Activated naive CD4-positive, alpha-beta T cell treated with anti-CD3 and anti-CD28 coated beads, Interleukin-2, amount 50 U/mL, for 16 hours (primary cell): ENCODE results near the gene SMPD2.
"Not testable (repeated sequence)": the region's sequence is repeated elsewhere in the genome, so short reads cannot be mapped to it uniquely, and the experiment has no call there.

Experiments
- DNase-seq: peaks from one replicate; pipeline ENCODE4 v3.0.0-alpha.2; 2020

SMPD2 gene

GRCh38 chr6:109447878-109448555, 7.5 kb downstream of the SMPD2 start:
- no peak for DNase-seq

- DNase-seq: no peak
Measured at GRCh38 chr6:109448615-109449014, 8.1 kb downstream of the SMPD2 start.

- DNase-seq: no peak
Measured at GRCh38 chr6:109449064-109449794, 8.7 kb downstream of the SMPD2 start.

GRCh38 chr6:109449795-109450673, 9.5 kb downstream of the SMPD2 start:
- no peak for DNase-seq

- DNase-seq: no peak
Measured at GRCh38 chr6:109450801-109451200, 10.3 kb downstream of the SMPD2 start.

DNA sequence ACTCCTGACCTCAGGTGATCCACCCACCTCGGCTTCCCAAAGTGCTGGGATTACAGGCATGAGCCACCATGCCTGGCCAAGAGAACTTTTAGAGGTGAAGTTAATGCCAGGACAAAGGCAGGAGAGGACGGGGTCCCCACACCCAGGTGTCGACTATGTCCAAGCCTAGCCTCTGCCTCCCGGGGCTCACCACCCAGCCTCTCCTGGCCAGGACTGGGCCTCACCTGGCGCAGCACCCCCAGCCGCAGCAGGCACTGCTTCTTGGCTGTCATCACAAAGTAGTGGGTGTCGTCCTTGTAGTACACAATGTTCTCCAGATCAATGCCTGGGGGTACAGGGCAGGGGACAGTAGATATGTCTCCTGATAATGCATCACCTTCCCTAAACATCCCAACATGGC, 10.9 kb downstream of the SMPD2 start:
- no peak for DNase-seq

- no peak for DNase-seq
Measured at GRCh38 chr6:109452181-109452580, 11.7 kb downstream of the SMPD2 start.

DNA sequence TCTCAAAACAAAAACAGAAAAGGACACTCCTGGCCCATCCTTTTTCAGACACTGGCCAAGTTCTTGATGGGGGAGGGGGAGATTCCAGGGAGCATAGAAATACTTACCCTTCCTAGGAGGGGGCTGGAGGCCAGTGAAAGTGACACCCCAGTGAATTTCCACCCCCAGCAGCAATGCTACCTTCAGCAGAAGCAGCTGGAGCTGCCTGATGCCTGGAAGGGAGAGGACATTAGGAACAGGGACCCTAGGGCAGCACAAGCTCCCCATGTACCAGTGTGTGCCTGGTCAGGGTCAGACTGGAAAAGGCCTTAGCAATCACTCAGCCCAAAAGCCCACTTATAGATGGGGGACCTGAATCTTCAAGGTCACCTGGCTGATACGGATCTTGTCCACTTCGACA, 12.6 kb downstream of the SMPD2 start:
- DNase-seq: no peak

GRCh38 chr6:109453594-109454495, 13.3 kb downstream of the SMPD2 start:
- DNase-seq: no peak

DNA sequence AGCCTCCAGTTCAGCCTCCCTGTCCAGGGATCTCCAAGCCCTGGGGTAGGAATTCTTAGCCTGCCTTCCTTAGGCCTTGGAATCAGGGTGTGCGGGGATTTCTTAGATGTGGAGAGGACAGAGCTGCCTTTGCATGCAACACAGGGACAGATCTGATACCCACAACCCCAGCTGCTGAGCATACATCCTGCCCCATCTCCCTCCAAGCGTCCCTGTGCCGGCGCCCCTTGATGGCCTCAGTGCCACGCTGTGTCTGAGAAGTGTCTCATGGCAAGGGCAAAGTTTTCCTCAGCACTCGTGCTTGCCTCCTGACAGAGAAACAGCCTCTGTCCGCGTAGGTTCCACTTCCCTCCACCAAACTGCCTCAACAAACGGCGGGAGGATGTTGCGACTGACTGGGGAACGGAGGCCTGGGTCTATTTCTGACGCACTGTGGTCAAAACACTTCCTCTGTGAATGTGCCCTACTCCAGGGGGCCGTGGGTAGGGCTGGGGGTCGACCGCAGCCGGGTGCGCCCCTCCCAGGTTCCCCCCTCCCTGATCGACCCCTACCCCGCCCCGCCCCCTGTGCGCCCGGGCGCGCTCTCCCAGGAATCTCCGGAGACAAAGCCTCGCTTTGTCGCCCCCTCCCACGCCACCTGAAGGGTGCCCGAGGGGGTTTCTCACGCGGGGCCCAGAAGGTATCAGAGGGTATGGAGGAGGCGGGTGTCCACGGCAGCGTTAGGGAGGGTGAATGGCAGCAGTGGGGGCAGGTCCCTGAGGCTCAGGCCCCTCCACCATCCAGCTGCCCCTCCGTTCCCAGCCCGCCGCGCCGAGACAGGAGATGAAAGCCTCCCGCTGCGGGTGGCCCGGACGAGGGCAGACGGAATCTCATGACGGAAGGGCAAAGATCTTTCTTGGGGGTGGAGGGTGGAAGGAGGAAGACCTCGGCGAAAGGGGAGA, 14.2 kb downstream of the SMPD2 start:
- peak; percentile 41 for DNase-seq

- DNase-seq: peak; percentile 56
Measured at GRCh38 chr6:109455437-109456110, 15.1 kb downstream of the SMPD2 start, which contains the start of gene MICAL1. Gene MICAL1 (minus strand): TSS chr6:109455772. CDS start chr6:109454196, 1,576 bp downstream.

DNA sequence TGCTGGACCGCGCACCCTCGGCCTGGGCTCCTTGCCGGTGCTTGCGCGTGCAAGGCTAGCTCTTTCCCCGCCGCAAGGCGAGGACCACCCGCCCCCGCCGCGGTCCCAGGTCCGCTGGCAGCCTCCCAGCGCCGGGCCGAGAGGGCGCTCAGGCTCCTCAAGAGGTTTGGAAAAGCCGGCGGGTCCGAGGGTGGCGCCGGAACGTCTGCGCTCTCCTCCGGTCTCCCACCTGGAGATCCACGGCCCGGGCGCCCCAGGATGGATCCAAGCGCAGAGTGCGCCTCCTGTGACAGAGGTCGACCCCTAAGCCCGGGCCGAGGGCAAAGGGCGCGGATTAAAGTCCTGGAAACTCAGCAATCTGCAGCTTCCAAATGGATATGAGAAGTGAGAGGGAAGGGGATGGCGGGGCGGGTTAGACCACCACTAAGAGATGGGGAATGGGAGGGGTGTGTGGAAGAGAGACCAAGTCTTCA, 15.6 kb downstream of the SMPD2 start:
- DNase-seq: no peak

- no peak for DNase-seq
Measured at GRCh38 chr6:109456710-109457561, 16.4 kb downstream of the SMPD2 start.

DNA sequence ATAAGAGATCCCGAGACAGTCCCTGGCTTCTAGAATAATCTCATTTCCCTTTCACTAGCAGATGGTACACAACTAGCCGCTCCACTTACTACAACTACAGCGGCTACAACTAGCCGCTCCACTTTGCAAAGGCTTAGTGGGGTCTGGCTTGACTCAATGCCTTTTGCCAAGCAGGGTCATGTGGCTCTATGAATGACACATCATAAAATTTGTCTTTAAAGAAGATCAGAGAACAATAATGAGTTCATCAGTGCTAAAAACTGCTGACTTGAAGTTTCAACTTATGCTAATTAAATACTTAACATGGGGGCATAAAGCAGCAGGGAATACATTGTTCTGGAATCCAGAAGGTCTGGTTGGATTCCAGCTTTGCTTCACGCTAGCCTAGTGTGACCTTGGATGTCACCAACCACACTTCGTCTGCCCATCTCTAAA, 17.1 kb downstream of the SMPD2 start:
- no peak for DNase-seq

- no peak for DNase-seq
Measured at GRCh38 chr6:109458774-109459531, 18.4 kb downstream of the SMPD2 start.

DNA sequence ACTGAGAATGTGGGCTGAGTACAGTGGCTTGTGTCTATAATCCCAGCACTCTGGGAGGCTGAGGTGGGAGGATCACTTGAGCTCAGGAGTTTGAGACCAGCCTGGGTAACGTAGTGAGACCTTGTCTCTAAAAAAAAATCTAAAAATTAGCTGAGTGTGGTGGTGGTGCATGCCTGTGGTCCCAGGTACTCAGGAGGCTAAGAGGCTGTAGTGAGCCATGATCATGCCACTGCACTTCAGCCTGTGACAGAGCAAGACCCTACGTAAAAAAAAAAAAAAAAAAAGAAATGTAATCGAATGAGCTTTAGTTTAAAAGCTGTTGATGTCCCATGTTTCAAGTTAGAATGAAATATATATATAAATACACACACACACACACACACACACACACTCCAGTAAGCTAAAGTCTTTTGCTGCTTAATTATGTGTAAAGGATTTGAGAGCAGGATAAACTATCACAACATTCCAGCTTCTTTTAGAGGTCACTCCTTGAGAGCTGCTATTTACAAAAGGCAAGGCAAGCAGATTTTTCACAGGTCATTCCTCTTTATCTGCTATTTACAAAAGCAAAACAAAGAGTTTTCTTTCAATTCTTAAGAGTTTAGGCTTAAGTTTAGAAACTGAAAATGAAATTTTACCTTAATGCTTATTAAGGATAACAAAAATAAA, 19.8 kb downstream of the SMPD2 start:
- DNase-seq: no peak

DNA sequence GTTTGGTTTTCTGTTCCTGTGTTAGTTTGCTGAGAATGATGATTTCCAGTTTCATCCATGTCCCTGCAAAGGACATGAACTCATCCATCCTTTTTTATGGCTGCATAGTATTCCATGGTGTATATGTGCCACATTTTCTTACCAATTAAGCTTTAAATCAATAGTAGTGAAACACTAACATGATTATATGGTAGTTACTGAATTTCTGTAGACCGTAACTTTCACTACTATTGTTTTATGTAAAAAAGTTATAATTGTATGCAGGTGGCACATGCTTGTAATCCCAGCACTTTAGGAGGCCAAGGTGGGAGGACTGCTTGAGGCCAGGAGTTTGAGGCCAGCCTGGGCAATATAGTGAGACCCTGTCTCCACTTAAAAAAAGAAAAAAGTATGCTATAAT, 20.7 kb downstream of the SMPD2 start:
- not testable (repeated sequence) for DNase-seq
